Stimulated activated naive CD8-positive, alpha-beta T cell treated with anti-CD3 and anti-CD28 coated beads, Interleukin-15, Interleukin-2, amounts not matched to agents 100 U/mL and 50 U/mL, for 24 hours (primary cell): Measurements from ENCODE around the gene DCLK1.

Experiments used
- ATAC-seq: fragments of 150-1000 bp; cut with Tn5 transposase; one replicate; pipeline ENCODE4 v1.10.0; 2021
- DNase-seq: peaks from one replicate; pipeline ENCODE4 v3.0.0; 2021

DCLK1 gene

DNA sequence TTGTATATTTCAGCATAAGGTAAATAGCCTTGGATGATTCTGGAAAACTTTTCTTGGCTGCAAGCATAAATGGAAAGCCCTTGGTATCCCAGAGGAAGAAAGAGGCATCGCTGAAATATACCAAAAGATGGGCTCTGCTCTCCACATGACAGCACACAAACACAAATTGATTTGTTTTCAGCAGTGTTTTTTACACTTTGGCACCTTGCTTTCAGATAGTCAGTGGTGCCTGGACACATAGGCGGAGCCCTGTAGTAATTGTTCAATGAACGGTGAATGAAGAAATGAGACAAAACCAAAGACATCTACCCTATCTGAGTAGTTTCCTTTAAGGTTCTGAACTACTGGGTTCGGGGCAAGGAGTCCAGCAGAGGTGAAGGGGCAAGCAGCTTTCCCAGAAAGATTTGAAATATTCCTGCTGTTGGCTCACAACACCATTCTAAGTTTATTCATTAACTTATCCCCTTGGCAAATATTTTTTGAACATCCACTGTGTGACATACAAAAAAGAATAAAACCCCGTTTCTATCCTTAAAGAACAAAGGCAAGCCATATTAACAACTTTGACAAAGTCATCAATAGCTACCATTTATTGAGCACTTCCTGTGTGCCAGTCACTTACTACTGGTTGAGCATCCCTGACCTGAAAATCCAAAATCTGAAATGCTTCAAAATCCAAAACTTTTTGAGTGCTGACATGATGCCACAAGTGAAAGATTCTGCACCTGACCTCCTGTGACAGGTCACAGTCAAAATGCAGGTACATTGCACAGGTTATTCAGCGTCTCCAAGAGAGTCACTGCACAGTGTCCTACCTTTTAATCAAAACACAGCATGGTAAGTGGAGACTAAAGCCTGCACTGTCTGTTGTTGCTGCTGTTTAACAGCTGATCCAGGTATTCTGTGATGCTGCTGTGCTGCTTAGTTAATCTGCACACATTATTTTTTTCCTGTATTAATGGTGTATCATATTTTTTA lies 238.1 kb downstream of the DCLK1 start:
- no peak for DNase-seq
- no peak for ATAC-seq

GRCh38 chr13:35891507-35892441 lies 239.4 kb downstream of the DCLK1 start:
- ATAC-seq (no peak), DNase-seq (no peak)

DNA sequence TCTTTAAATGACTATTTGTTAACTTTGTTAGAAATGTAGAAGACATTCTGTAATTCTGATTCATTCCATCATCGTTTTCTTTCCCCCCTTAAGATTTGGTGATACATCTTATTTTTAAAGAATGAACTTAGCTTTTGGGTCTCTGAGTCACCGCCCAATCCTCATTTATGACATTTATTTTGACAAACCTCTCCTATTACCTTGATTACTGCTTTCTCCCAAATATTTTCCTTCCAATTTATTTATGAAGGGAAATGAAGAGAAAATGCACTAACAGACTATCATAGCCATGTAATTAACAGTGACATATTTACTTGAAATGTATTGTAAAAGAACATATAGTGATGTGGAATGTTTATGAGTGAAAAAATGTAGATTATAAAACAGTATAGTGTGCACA lies 241.6 kb downstream of the DCLK1 start:
- ATAC-seq, result no peak
- DNase-seq, result no peak

DNA sequence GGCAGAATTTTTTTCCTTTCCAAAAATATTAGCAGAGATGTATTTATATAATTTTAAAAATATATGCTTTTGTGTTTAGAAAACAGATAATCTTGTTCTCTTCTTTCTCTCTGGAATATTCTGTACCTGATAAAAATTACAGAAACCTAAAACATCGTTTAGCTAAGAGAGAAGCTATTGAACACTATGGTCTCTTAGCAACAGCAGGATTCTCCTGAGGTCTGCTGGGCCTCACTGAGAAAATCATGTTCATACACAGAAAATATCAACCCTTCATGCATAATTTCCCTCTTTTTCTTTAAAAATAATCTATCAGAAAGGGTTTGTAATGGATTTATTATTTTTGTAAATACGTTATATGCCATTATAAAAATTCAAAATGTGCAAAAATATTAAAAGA lies 242.2 kb downstream of the DCLK1 start:
- ATAC-seq, result no peak
- no peak for DNase-seq

- no peak for DNase-seq
Observed at GRCh38 chr13:35888457-35888883, 242.7 kb downstream of the DCLK1 start.

DNA sequence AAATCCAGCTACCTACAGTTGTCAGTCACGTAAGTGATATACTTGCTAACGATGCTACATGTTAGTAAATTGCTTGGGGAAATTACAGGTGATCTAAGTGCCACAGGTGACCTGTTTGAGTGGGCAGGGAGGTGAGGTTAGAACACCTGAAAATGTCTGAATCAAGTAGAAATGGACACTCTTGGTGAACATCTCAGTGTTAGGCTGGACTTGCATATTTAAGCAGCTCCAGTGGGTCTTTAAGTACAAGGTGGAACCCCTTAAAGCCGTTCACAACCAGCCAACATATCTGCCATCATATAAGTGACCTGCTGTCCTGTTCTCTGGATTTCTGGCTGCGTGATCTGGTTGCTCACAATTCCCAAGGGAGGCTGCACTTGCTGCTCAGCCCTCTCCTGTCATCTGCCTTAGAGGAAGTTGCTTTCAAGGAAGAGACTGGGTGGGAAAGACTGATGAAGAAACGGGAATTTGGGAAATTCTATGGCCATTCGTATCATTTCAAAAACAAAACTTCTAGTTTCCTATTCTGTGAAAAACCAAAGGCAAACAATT lies 244.0 kb downstream of the DCLK1 start:
- DNase-seq (no peak), ATAC-seq (no peak)

More at GRCh38 chr13:35888457-35888883, 242.7 kb downstream of the DCLK1 start:
- no peak for ATAC-seq

DNA sequence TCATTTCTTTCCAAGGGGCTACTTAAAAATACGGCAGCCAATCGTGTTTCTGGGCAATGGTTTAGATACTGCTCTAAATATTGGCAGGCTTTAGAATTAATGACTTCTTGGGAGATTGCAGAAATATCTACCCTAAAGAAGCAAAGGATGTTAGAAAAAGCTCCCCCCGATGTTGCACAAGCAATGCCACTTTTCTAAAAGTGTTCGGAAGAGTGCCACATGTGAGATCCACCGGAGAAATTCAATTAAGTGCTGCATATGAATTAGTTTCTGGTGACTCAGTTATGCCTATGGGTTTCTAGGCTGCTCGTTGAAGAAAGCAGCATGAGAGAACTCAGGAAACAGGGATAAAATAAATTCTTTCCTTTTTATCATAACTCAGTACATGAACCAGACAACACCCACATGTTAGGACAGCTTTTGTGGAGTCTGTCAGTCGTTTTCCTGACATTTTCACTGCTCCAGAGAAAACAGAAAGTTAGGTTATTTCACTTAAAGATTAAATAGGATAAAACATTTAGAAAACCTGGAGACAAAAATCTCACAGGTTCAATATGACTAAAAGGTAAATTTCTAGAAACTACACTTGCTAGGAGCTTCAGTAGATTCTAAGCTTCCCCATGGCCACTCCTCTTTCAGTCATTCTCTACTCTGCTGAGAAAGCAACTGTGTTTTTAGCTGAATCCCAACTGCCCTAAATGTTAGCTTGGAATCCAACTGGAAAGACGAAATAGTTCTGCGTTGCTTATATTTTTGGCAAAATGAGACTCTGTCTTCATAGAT lies 244.7 kb downstream of the DCLK1 start:
- ATAC-seq (no peak), DNase-seq (no peak)

DNA sequence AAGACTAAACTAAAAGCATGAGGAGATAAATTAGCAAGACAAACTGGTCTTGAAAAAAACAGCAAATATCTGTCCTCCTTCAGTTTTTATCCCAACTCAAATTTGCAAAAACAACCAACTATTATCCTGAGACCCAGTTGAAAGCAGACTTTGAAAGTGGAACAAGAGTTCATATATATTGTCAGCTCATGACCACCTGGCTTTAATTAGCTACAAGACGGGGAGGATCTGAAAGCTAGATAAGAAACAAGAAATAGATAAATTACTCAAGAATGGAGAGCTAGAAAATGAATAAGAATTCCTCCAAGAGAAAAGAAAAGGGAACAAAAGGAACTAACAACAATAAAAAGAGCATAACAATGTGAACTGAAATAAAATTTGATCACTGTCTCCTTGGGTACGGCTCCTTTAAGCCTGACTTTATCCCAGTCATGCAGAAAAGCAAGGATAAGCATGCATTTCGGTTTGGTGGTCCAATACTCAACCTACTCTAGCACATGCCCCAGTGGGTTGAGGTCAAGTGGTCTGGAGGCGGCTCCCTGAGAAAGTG lies 246.9 kb downstream of the DCLK1 start:
- DNase-seq (no peak), ATAC-seq (no peak)

DNA sequence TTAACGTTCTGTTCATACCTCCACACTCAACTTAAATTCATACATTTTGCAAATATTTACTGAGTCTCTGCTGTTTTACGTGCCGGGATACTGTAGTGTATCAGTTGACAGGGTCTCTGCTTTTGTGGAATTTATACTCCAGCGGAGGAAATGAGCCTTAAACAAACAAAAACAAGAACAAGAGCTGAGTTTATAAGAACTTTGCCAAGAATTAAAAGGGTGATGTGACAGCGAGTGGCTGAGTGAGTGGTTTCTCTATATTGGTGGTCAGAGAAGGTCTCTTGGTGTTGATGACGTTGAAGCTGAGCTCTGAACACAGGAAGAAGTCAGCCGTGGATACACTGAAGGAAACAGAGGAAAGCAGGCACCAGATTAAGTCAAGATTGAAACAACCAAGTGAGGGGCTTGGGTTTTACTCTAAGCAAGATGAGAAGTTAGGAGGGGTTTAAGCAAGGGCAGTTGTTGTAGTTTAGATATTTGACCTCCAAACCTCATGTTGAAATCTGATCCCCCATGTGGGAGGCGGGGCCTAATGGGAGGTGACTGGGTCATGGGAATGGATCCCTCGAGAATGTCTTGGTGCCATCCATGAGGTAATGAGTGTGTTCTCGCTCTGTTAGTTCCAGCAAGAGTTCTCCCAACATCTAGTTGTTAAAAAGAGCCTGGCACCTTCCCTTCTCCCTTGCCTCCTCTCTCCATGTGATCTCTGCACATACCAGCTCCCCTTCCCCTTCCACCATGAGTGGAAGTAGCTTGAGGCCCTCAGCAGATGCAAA lies 248.3 kb downstream of the DCLK1 start:
- ATAC-seq (no peak), DNase-seq (no peak)

GRCh38 chr13:35881360-35881759 lies 249.8 kb downstream of the DCLK1 start:
- no peak for ATAC-seq
- no peak for DNase-seq

DNA sequence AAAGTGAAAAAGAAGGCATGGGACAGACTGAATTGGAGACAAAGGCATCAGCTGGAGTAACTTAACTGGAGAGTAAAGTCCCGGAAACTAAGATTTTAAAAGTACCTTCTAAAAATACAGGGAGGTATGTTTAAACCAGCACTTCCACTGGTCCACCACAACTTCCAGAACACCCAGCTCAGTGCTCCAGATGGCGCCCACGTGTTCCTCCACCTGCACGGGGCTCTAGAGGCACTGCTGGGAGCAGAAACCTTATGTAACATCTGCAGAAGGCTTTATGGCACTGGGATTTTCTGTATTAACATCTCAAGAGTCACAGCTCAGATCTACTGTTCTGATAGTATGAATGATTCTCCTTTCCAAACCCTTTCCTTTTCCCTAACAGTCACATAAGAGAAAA lies 252.1 kb downstream of the DCLK1 start:
- ATAC-seq (no peak), DNase-seq (no peak)

- ATAC-seq, result no peak
- DNase-seq, result no peak
Observed at GRCh38 chr13:35876601-35877000, 254.6 kb downstream of the DCLK1 start.

- ATAC-seq, result no peak
- no peak for DNase-seq
Observed at GRCh38 chr13:35874704-35875103, 256.5 kb downstream of the DCLK1 start.

DNA sequence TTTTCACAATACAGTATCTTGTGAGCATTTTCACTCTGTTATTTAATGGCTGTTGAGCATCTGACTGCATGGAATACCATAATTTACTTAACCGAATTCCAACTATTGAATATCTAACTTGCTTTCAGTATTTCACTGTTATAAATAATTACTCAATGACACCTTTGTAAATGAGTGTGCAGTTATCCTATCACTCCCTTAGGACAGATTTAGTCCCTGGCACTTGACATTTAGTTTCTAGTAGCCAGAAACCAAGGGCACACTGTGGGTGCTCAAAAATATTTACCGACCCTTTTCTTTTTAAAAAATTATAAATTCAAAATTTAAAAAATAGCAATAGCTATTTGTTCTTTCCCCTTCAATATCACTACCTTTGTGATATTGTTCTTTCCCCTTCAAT lies 258.8 kb downstream of the DCLK1 start:
- ATAC-seq, result no peak
- DNase-seq, result no peak

DNA sequence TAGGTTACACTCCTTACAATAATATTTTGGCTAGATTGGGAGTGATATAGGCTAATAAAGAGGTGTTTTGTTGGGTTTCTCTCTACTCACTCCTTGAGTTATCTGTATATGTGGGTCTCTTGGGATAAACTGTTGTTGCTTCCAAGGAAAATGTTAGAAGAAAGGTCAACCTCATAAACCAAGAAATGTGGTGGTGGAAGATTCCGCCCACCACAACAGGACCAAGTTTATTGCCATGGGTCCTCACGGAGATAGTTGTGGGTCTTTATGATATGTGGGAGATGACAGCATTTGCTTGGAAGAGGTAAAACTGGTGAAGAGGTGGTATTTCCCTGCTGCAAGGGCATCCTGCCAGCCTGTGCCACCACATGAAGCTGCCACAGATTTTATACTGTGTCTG lies 259.6 kb downstream of the DCLK1 start:
- ATAC-seq, result no peak
- no peak for DNase-seq

GRCh38 chr13:35866801-35867200 lies 264.4 kb downstream of the DCLK1 start:
- DNase-seq (no peak), ATAC-seq (no peak)

GRCh38 chr13:35865341-35866240 lies 265.6 kb downstream of the DCLK1 start:
- ATAC-seq (no peak), DNase-seq (no peak)

DNA sequence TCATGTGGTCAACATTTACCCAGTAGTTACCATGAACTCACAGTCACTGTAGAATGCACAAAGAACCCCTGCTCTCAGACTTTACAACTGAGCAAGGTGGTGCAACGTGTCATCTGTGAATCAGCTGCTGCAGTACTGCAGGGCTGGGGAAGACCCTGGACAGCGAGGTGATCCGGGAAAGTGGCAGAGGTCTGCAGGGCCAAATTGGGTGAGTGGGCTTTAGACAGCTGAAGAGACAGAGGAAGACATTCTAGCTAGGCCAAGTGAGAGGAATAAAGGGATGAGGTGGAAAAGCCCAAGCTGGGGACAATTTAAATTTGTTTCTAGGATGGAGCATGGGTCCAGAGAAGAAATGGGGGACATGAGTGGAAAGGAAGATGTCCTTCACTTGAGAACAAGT lies 270.5 kb downstream of the DCLK1 start:
- no peak for DNase-seq
- ATAC-seq, result no peak

- no peak for DNase-seq
Observed at GRCh38 chr13:35859981-35860380, 271.2 kb downstream of the DCLK1 start.

DNA sequence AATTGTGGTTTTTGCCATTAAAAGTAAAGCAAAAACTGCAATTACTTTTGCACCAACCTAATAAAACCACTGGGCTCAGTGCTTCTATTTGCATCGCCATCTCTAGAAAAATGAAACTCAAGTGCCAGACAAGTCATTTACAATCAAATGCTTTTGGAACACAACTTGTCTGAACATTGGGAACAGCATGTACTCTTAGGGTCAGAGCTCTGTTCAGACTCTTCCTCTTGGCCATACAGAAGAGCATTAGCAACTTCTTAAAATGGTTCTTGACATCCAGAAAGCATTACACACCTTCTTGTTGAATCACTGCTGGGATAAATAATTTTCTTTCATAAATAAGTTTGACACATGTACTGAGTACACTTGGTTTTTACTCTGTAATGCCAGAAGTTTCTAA lies 272.5 kb downstream of the DCLK1 start:
- ATAC-seq, result no peak
- DNase-seq, result no peak

More at GRCh38 chr13:35859981-35860380, 271.2 kb downstream of the DCLK1 start:
- no peak for ATAC-seq
